HepG2 (cell line): ENCODE measurements around the gene TPRX1.
A peak's percentile ranks its signal among the peaks of the same experiment; 100 is the strongest.

Experiments
- BHLHE40 ChIP-seq: IDR thresholded peaks from 2 replicates; pipeline ENCODE4 v1.6.1; 2011; ENCODE audit warnings: low read length, improper control_type of control experiment
- CTCF ChIP-seq: sonication (generic); formaldehyde crosslinking; IDR thresholded peaks from 2 replicates; pipeline ENCODE4 v1.5.0; 2020; ENCODE audit warnings: mild to moderate bottlenecking, missing genetic modification reagents, moderate library complexity
- GABPA ChIP-seq, 2 experiments: IDR thresholded peaks; 2 replicates each; pipeline ENCODE4 v1.6.1; 2011 to 2016; ENCODE audit warnings: low read depth in 2 of 2, low read length in 1 of 2, missing biosample characterization in 1 of 2, missing genetic modification characterization in 1 of 2
- HMG20A ChIP-seq: IDR thresholded peaks from 2 replicates; pipeline ENCODE4 v1.6.1; 2016; ENCODE audit warnings: borderline replicate concordance
- MAFG ChIP-seq: sonication (generic); formaldehyde crosslinking; IDR thresholded peaks from 2 replicates; pipeline ENCODE4 v1.5.1; 2020; ENCODE audit warnings: mild to moderate bottlenecking, missing genetic modification reagents
- PCBP2 ChIP-seq: fragments of 200-400 bp; formaldehyde crosslinking; optimal IDR thresholded peaks from 2 replicates; pipeline ENCODE3; 2018; ENCODE audit warnings: low read length, low read depth; ENCODE audit not compliant: poor library complexity, severe bottlenecking
- RAD21 ChIP-seq: fragments of 450-650 bp; formaldehyde crosslinking; IDR thresholded peaks from 2 replicates; pipeline ENCODE4 v1.5.0; 2020; ENCODE audit warnings: mild to moderate bottlenecking
- SMAD3 ChIP-seq: sonication (generic); formaldehyde crosslinking; IDR thresholded peaks from 2 replicates; pipeline ENCODE4 v1.4.0; 2020; ENCODE audit warnings: missing genetic modification reagents
- ZNF280B ChIP-seq: sonication (generic); formaldehyde crosslinking; IDR thresholded peaks from 2 replicates; pipeline ENCODE4 v1.5.0; 2020; ENCODE audit warnings: missing genetic modification reagents, mild to moderate bottlenecking, borderline replicate concordance
- ZNF329 ChIP-seq: sonication (generic); formaldehyde crosslinking; IDR thresholded peaks from 2 replicates; pipeline ENCODE4 v1.9.0; 2021; ENCODE audit warnings: low read depth, mild to moderate bottlenecking, missing genetic modification reagents
- ZNF644 ChIP-seq: IDR thresholded peaks from 2 replicates; pipeline ENCODE4 v1.6.1; 2016; ENCODE audit warnings: low read depth

- TF ChIP-seq MAFG (CRISPR knock-in tag) (no peak), CTCF (CRISPR knock-in tag) (0 out of 2 replicates have a peak, but pooled peaks have one; percentile 27), HMG20A (no peak), SMAD3 (no peak), BHLHE40 (no peak), ZNF644 (CRISPR knock-in tag) (no peak), RAD21 (CRISPR knock-in tag) (no peak), GABPA (IDR thresholded peaks at IDR 0.05; ENCODE audit: low read depth, low read length) (no peak), GABPA (CRISPR knock-in tag; IDR thresholded peaks at IDR 0.05; ENCODE audit: low read depth) (no peak), ZNF280B (CRISPR knock-in tag) (no peak), PCBP2 (no peak), ZNF329 (CRISPR knock-in tag) (no peak)
Observed at GRCh38 chr19:47794526-47794925, 9.8 kb downstream of the TPRX1 start.
